Left colon (tissue), 2 donors: ENCODE data around the gene ASPSCR1. TPM values are rescaled to one million over a fixed set of nuclear protein-coding genes. Genes with fewer than 3 reads are reported as not detected.

ENCODE experiments used
- ATAC-seq: fragments of 200-7000 bp; cut with Tn5 transposase; one replicate; pipeline ENCODE4 v1.9.1; 2020; ENCODE audit warnings: mild to moderate bottlenecking, moderate library complexity
- DNase-seq, 2 donors: peaks; one replicate each; pipeline ENCODE4 v3.0.0-alpha.2; 2020
- intact Hi-C, 2 donors: fragments of 100-400 bp; cut with DNase I in 1 of 2; cut with micrococcal nuclease in 1 of 2; formaldehyde crosslinking; loops; one replicate each; pipeline versions ENCODE4 v1.11.2 to v1.14.0; 2022; cut with DNase I, micrococcal nuclease
- total RNA-seq, 2 donors: library from RNA; stranded (reverse); fragmentation: NEBNext Ultra II Directional; extraction: Animal tissue kit (Norgen Biotek cat#: 25700); gene quantifications; one replicate each; pipeline ENCODE4 v1.2.1, GENCODE V29; 2021
- donor health status: DM: no; HTN: no; CAD: no.
- donor health status: DM: yes; HTN: yes; CAD: no.

The ASPSCR1 gene
- total RNA-seq, 2 donors from 2014 or later, result 29.8 to 35.9 TPM

- DNase-seq (no peak), ATAC-seq (no peak)
- intact Hi-C loops, result no loop called here
Measured at GRCh38 chr17:82043507-82043906, 66.1 kb downstream of the ASPSCR1 start.

DNA sequence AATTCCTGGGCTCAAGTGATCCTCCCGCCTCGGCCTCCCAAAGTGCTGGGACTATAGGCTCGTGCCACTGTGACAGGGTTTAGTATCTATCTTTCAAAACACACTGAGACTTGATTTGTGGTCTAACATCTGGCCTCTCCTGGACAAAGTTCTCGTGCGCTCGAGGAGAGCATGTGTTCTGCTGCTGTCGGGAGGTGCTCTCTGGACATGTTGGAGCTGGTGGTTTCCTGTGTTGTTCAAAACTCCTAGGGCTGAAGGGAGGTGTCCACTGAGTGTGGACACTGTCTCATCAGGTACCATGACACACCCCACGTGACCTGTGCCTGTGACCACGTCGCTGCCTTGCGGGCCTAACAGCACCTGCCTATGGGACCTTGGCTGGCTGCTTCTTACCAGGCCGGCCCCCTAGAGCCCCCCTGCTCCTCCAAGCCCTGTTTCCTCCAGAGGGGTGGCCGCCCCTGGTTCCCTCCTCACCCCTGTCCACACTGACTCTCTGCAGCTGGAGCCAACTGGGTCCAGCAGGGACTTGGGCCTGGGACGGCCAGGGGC is 68.6 kb downstream of the ASPSCR1 start:
- ATAC-seq, result no peak
- intact Hi-C loops, result no loop called here

GRCh38 chr17:82046903-82047302 is 69.5 kb downstream of the ASPSCR1 start:
- intact Hi-C loops, result no loop called here
- DNase-seq (no peak), ATAC-seq (no peak)

More for the DNA sequence above, 68.6 kb downstream of the ASPSCR1 start:
- no peak for DNase-seq

DNA sequence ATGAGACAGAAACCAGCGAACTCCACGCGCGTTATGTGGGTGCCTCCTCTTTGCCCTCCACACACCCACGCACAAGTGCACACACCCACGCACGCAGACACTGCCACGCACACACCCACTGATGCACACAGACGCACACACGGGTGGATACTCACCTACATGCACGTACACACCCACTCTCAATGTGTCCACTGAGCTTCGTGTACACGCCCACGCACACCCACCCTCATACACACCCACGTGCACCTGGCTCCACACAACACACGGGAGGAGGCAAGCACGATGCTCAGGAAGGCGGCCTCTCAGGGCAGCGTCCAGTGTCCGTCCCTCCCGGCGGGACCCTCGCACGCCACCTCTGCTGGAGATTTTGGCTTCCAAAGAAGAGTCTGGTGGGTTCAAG is 70.0 kb downstream of the ASPSCR1 start:
- intact Hi-C loops, result no loop called here
- DNase-seq (no peak), ATAC-seq (no peak)

DNA sequence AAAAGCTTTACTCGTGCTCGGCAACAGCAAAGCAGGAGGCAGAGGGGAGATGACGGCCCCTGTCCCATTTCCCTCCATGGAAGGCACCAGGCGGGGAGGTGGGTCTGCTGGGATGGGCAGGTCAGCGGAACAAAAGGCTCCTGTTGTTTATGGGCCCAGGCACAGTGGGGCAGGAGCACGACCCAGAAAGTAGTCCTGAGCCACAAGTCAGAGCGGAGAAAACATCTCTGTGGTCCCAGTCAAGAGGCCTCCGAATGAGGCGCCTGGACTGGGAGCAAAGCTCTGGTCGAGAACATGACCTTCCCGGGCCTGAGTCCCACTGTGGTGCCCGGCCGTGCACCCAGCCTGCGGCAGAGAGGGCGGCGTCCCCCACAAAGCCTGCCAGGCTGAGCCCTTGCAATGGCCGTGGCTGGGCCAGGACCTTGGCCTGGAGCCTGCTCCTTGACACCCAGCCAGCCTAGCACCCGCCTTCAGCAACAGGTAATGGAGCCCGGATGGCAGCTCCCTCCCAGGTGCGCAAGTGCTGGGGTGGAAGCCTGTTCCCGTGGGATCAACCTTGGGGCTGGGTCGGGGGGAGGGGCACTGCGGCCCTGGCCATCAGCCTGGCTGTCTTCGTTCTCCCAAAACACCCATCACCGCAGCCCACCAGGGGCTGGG is 70.6 kb downstream of the ASPSCR1 start:
- ATAC-seq (no peak), DNase-seq (no peak)
- intact Hi-C loops, result no loop called here

DNA sequence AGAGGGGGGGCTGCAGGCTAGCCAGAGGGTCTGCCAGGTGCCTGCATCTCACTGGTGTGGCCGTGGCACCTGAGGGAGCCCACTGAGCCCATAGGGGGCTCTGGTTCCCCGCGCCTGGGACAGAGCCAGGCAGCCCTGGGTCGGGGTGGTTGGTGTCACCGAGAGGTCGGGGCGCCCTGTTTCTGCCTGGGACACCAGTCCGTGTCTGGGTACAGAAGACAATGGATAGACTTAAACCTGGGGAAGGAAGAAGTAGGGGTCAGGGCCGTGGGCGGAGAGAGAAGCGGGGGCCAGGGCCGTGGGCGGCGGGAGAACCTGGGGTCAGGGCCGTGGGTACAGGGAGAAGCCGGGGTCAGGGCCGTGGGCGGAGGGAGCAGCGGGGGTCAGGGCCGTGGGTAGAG is 71.1 kb downstream of the ASPSCR1 start:
- no peak for ATAC-seq
- intact Hi-C loops, result no loop called here
- DNase-seq, result no peak

GRCh38 chr17:82049106-82049505 is 71.7 kb downstream of the ASPSCR1 start:
- DNase-seq (no peak), ATAC-seq (no peak)
- intact Hi-C loops, result no loop called here

DNA sequence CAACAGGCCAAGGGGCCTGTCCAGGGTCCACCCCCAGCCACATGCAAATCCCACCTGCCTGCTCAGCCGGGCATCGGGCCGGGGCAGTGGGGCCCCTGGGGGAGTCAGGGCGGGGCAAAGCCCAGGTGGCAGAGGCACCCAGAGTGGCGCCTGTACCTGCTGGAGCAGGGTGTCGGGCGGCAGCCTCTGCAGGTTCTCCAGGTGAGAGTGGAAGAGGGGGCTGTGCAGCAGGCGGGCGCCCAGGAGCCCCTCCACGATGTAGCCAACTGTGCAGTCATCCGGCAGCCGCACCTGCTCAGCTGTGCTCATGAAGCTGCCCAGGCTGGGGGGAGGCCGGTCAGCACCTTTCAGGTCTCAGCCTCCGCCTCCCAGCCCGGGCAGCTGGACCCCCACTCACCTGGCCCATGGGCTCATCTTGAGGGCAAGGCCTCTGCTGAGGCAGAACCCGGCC is 72.1 kb downstream of the ASPSCR1 start:
- intact Hi-C loops, result no loop called here
- ATAC-seq (no peak), DNase-seq (no peak)

- ATAC-seq, result no peak
- DNase-seq, result no peak
- intact Hi-C loops, result no loop called here
Measured at GRCh38 chr17:82050152-82050760, 72.8 kb downstream of the ASPSCR1 start.

- DNase-seq, result no peak
- intact Hi-C loops, result no loop called here
- ATAC-seq, result peak; percentile 21
Measured at GRCh38 chr17:82050761-82051641, 73.6 kb downstream of the ASPSCR1 start.

- DNase-seq (peak; percentile 73 to 91), ATAC-seq (peak; percentile 82)
- intact Hi-C loops, result no loop called here
Measured at GRCh38 chr17:82051776-82052637, 74.6 kb downstream of the ASPSCR1 start, which contains the start of the genes GPS1 and RFNG. TSS of gene GPS1 (plus strand) at chr17:82051898. CDS start at chr17:82051932, 34 bp downstream. TSS of gene RFNG (minus strand) at chr17:82051811. CDS start at chr17:82051766, 45 bp downstream.

- intact Hi-C loops, result no loop called here
- DNase-seq, result no peak
- ATAC-seq, result no peak
Measured at GRCh38 chr17:82052638-82053059, 75.2 kb downstream of the ASPSCR1 start.

- ATAC-seq (no peak), DNase-seq (no peak)
- intact Hi-C loops, result no loop called here
Measured at GRCh38 chr17:82053130-82053529, 75.7 kb downstream of the ASPSCR1 start.

DNA sequence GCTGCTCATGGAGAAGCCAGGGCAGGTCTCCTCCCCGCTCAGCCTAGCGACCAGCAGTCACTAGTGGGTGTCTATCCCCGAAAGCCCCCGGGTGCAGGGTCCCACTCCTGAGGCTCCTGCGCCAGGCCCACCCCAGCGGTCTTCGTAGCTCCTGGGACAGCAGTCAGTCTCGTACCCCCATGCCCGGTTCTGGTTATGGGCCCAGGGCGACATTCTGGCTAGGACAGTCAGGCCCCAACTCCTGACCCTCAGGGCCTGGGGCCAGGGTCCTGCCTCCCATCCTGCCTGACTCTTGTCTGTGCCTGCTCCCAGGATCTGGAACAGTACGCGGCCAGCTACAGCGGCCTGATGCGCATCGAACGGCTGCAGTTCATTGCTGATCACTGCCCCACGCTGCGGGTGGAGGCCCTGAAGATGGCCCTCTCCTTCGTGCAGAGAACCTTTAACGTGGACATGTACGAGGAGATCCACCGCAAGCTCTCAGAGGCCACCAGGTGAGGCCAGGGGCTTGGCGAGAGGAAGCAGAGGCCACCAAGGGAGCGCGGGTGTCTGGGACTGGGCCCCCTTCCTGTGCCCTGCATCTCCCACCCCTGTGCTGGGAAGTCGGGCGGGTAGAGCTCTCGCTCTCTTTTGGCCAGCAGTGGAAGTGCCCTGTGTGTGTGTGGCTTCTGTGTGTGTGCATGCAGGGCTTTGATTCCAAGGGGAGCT is 76.3 kb downstream of the ASPSCR1 start:
- DNase-seq (no peak), ATAC-seq (no peak)
- intact Hi-C loops, result no loop called here

- DNase-seq (no peak), ATAC-seq (no peak)
- intact Hi-C loops, result no loop called here
Measured at GRCh38 chr17:82054351-82055022, 77.1 kb downstream of the ASPSCR1 start.

DNA sequence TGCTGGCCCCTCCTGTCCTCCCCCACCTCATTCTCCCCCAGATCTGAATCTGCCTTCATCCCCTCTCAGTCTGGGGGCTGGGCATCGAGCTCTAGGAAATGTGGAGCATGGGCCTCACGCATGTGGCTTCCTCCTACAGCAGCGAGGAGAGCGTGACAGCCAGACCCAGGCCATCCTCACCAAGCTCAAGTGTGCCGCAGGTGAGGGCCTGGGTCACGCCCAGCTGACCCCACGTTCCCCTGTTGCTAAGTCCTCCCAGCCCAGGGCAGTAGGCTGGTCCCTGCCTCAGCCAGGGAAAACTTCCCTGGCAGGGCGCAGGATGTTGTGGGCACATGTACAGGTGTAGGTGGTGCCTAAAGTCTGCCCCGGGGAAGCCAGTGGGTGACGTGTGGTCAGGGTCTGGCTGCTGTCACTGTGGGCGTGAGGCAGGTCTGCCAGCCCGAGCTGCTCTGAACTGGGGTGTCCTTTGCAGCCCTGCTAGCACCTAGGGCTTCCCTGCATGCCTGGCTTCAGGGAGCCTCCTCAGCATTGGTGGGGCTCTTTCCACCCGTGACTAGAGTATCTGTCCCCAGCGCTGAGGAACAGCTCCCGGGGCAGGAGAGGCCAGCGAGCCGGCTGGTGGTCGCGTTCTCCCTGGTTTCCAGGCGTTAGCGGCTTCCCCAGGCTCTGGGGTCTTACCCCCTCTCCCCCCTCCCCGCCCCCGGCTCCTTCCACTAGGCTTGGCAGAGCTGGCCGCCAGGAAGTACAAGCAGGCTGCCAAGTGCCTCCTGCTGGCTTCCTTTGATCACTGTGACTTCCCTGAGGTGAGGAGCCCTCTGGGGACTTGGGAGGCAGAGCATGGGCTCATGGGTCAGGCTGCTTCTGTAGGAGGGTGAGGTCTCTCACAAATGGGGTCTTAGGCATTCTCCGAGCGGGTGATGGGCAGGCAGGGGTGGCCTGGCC is 77.9 kb downstream of the ASPSCR1 start:
- DNase-seq, result no peak
- no peak for ATAC-seq
- intact Hi-C loops, result no loop called here
